Esophagus muscularis mucosa (tissue), 4 donors: ENCODE measurements around the gene DNAH1.

ENCODE experiments used
- CTCF ChIP-seq, 3 experiments: fragments of 200-600 bp in 2 of 3; fragments of 450-650 bp in 1 of 3; sonication (generic) in 2 of 3; IDR thresholded peaks; one replicate each; pipeline ENCODE4 v1.5.1; 2017 to 2019; ENCODE audit warnings: antibody characterized with exemption in 3 of 3, mild to moderate bottlenecking in 2 of 3, moderate library complexity in 1 of 3
- EP300 ChIP-seq: sonication (generic); formaldehyde crosslinking; IDR thresholded peaks from one replicate; pipeline ENCODE4 v1.6.1; 2017; ENCODE audit warnings: antibody characterized with exemption
- POLR2A ChIP-seq: fragments of 450-650 bp; IDR thresholded peaks from one replicate; pipeline ENCODE4 v1.6.1; 2017; ENCODE audit warnings: antibody characterized with exemption, moderate library complexity, mild to moderate bottlenecking, low read depth
- POLR2AphosphoS5 ChIP-seq, 2 donors: sonication (generic); formaldehyde crosslinking; IDR thresholded peaks; one replicate each; pipeline ENCODE4 v1.6.1; 2017; ENCODE audit warnings: antibody characterized with exemption in 2 of 2

GRCh38 chr3:52403271-52403841 is 87.2 kb downstream of the DNAH1 start:
- no peak for TF ChIP-seq POLR2AphosphoS5 (IDR thresholded peaks at IDR 0.05)
- no peak for TF ChIP-seq EP300
- TF ChIP-seq CTCF (IDR thresholded peaks at IDR 0.05), result no peak
- TF ChIP-seq POLR2A, result no peak
